Stimulated activated CD8-positive, alpha-beta memory T cell treated with anti-CD3 and anti-CD28 coated beads, Interleukin-7, amount 100 ng/mL, for 1 hour (primary cell): ENCODE measurements around the gene SYT15B.
"Not testable (repeated sequence)": the region's sequence is repeated elsewhere in the genome, so short reads cannot be mapped to it uniquely, and the experiment has no call there.

Experiments used
- DNase-seq, 2 donors: peaks; one replicate each; pipeline ENCODE4 v3.0.0-alpha.2; 2020; ENCODE audit warnings: low read depth in 2 of 2

SYT15B gene

GRCh38 chr10:47725740-47726139 lies 37.7 kb downstream of the SYT15B start:
- DNase-seq, result not testable (repeated sequence)

- not testable (repeated sequence) for DNase-seq
Observed at GRCh38 chr10:47725047-47725446, 38.3 kb downstream of the SYT15B start.

- not testable (repeated sequence) for DNase-seq
Observed at GRCh38 chr10:47724119-47724518, 39.3 kb downstream of the SYT15B start.

- DNase-seq, result not testable (repeated sequence)
Observed at GRCh38 chr10:47723362-47723761, 40.0 kb downstream of the SYT15B start.

GRCh38 chr10:47717011-47717769 lies 46.2 kb downstream of the SYT15B start:
- not testable (repeated sequence) for DNase-seq
